HG03558 (cell line): Measurements from ENCODE around the gene TFEB.

Experiments used
- ATAC-seq: cut with Tn5 transposase; IDR thresholded peaks from one replicate; pipeline ENCODE4 v1.9.1; 2021; ENCODE audit warnings: moderate number of reproducible peaks; ENCODE audit not compliant: unreplicated experiment; ENCODE audit errors: extremely low read depth

TFEB gene

DNA sequence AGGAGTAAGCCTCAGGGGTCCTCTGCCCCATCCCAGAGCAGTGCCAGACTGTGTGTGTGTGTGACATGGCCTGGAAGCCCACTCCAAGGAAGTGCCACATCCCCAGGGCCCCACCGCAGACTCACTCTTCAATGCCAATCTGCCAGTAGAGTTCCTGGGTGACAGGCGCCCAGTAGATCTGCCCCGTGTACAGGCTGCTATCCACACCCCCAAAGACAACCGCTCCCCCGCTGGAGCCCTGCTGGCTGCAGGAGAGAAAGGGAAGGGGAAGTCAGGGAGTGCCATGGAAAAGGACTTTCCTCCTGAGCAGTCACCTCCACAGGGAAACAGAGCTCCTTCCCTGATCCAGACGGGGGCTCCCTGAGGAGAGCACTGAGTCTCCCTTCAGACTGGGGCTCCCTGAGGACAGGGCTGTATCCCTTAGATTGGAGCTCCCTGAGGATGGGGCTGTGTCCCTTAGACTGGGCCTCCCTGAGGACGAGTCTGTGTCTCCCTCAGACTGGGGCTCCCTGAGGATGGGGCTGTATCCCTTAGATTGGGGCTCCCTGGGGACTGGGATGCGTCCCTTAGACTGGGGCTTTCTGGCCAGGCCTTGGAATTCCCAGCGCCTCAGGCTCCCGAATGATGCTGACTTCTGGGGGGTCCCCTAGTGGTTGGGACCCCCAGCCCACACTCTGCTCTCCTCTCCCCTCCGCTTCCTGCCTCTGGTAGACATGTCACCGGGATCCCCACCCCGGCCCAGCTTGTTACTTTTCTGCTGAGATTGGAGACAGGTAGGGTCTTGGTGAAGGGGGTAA lies 5.2 kb upstream of the TFEB start:
- no peak for ATAC-seq

DNA sequence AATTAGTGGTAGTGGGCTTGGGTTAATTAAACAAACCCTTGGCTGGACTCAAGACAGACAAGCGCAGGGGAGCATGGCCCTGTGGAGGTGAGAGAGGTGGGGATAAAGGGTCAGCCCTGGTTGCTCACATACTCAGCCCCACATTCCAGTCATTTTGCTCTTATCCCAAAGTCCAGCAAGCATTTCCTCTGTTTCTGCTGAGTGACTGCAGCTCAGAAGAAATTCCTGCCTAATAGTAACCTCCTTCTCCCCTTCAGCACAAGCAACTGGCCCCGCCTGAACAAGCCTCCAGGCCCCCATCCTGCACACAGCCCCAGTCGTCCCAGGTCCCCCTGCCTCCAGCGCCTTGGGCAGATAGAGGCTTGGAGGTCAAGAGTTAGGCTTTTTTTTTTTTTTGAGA lies 3.6 kb upstream of the TFEB start:
- no peak for ATAC-seq

DNA sequence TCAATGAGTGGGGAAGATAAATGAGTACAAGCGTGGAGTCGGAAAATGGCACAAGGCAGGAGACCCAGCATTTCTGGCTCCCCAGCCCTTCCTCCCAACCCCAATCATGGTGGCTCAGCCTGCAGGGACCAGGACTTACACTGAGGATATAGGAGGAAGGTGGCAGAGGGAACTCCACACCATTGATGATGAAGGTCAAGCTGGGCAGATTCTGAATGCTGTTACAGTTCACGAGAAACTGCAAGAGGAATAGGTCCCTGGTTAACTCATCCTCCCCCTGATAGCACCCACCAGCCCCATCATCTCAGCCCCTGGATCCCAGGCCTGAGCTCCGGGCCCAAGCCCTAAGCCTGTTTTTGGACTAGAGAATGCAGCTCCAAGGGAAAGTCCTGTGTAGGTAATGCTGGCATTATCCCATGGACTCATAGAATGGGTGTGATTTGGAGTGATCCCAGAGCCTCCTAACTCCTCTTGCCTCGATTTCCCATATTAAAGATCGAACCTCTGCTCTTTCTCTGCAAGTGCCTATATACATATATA lies 2.3 kb upstream of the TFEB start:
- no peak for ATAC-seq

DNA sequence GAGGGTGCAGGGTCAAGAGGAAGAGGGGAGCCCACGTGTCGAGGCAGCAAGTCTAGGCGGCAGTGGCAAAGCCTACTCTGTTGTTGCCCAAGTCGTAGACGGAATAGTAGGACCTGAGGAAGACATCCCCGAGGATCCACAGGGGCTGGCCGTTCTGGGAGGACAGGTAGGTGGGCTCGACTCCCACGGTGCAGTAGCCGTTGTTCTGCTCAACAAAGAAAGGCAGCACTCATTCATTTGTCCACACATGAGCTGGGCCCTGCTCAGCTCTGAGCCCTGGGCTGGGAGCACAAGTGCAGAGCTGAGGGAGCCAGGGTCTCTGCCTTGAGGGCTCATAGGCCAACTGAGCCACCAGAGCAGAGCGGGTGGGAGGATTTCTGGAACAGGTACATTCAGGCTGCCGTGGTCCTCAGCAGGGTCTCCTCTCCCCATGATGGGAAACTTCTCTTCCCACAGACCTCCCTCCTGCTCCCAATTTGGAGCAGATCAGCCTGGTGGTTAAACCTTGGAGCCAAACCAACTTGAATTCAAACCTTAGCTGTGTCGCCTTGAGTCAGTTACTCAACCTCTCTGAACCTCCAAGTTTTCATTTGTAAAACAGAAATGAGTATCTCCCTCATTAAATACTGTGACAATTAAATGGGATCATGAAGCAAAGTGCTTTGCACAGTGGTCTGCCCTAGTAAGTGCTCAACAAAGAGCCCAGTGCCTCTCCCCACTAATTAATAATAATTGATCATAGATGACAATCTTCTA lies 1.6 kb upstream of the TFEB start:
- no peak for ATAC-seq

GRCh38 chr6:41736186-41736733 lies 852 bp upstream of the TFEB start:
- ATAC-seq: no peak

DNA sequence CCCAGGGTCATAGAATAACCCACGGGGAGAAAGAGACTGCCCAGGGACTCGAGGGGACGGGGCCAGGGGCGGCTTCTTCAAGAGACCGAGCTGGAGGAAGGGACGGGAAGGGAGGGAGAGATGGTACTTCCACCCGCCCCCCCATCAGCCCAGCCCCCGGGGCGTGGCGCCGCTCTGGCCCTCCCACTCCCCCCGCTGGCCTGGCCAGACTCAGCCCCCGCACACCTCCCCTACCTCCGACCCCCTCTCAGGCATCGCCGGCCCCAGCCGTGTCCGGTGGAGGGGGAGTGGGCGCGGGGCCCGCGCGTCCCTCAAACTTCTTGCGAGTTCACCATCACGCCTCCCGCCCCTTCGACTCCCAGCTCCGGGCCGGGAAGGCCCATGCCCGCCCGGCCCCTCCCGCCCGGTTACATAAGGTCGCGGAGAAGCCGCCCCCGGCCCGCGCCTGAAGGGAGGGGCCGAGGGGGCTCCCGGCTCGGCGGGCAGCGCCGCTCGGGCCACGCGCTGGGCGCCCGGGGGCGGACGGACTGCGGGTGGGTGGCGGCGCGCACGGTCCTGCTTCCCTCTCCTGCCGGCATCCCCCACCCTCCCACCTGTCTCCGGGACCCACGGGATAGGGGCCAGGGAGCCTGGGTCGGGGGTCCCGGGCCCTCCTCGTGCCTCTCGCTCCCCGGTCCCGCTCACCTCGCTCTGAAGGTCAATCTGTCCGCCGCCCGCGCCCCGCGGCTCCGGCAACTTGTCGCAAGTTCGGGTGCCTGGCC lies 562 bp downstream of the TFEB start:
- peak; percentile 5 for ATAC-seq

DNA sequence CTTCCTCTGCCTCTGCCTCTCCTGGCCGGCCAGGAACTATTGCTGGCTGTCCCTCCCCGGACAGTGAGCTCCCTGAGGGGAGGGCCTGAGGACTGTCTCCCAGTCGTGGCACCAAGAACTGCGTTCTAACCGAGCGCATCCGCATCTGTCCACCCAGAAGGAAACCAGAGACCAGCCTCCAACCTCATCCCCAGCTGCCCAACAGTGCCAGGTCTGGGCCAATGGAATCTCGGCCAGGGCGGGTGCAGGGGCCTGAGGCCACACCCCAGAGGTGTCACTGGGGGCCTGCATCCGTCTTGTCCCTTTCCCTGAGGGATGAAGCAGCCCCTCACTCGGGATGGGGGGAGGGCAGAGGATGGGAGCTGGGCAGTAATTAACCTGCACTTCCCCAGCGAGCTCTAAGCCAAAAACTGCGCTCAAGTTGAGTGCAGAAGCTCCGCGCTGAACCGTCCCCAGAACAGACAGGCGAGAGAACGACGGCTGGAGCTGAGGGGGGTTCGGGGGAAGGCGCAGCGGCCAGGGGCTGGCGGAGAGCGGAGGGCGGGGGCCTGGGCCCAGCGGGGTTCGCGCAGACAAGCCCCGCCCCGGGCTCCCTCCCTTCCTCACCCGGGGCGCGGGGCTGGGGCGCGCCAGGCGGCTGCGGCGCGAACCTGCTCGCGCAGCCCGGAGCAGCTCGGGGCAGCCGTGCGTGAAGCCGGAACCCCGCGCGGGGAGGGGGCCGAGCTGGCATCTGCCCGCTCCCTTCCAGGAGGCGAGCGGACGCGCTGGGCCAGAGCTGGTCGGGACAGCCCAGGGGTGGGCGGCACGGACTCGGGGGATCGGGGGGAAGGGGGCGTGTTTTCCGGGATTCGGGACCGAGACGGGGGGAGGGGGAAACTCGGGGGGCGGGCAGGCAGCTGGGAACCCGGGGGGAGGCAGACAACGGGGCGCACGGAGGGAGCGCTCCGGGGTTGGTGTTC lies 1.4 kb downstream of the TFEB start:
- ATAC-seq: no peak

GRCh38 chr6:41733360-41733706 lies 2.1 kb downstream of the TFEB start:
- ATAC-seq: no peak

DNA sequence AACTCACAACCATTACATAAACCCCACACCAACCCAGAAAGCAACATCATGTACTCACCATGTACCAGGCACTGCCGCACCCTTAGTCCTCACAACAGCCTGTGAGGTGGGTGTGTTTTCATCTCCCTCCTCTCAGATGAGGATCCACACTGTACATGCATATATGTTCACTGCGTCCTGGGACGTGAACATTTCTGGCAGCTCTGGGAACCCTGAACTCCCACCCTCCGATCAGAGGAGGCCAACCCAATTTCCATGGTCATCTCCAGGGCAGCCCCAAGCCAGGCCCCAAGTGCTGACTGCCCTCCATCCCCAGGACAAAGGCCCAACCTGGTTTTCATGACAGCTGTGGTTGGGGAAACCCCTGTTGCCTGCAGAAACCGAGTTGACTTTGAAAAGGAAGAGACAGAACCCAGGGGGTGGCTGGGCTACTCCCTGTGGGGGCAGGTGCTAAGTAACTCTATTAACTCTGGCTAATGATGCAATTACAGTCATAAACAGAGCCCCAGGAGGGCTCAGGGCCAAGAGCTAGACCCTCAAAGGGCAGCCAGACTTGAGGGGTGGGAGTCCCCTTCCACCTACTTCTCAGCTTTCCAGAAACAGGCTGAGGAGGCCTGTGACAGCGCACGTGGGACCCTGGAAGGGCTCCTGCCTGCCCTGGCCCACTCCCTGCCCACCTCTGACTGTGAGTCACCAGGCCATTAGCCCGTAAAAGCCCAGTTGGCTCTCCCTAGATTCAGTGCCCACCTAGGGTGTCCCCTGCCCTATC lies 2.6 kb downstream of the TFEB start:
- ATAC-seq: peak; percentile 26

- no peak for ATAC-seq
These were observed 3.3 kb downstream of the TFEB start for GRCh38 chr6:41732149-41732548.

- no peak for ATAC-seq
These were observed 3.8 kb downstream of the TFEB start for GRCh38 chr6:41731561-41732086.

- ATAC-seq: no peak
These were observed 4.6 kb downstream of the TFEB start for GRCh38 chr6:41730531-41731436.

GRCh38 chr6:41729624-41730023 lies 5.8 kb downstream of the TFEB start:
- no peak for ATAC-seq

DNA sequence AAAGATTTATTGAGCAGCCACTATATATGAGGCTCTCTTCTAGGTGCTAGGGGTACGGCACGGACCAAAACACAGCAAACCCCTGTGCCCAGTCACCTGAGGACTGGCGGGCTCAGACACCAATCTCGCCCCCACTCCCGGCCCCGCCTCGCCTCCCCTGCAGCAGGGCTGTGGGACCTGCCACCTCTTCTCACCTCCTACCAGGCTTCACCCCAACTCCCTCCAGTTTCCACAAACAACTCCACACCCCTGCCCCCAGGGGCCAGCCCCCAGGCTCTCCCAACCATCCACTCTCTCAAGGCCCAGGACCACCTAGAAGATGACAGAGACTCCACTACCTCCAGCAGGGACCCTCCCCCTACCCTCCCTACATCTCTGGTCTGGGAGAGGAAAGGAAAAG lies 6.5 kb downstream of the TFEB start:
- ATAC-seq: no peak

DNA sequence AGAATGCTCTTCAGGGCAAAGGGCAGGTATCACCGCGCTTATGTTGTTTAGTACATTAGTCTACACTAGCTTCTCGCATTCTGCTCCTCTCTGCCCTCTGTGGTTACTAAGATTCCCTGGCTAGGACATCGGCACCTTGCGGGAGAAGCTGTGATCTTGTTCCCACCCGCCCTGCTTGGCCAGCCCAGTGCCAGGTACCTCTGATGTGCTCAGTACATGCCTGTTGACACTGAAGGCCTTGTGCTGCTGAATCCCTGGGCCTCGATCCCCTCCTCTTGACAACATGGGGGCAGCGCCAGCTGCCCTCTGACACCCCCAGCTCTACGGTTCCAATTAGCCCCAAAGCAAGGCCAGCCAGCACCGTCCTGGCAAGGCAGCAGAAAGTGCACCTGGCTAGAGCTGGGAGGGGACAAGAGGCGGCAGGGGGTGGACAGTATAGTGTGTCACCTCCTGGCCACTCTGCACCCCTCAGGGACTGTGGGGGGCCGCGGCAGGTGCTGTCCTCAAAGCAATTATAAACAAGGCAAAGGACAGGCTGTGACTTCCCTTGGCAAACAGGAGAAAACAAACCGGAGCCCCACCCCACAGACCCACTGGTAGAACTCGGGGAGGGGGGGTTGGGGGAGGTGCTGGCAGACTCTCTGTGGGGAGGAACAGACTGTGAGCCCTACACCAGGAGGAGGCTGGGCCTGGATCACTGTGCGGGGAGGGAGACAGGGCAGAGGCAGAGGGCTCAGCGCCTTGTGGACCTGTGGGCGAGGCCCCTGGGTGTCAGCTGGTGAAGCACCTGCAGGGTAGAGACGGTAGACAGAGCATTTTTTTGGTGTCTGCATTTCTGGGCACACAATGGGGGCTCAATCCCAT lies 7.1 kb downstream of the TFEB start:
- no peak for ATAC-seq

DNA sequence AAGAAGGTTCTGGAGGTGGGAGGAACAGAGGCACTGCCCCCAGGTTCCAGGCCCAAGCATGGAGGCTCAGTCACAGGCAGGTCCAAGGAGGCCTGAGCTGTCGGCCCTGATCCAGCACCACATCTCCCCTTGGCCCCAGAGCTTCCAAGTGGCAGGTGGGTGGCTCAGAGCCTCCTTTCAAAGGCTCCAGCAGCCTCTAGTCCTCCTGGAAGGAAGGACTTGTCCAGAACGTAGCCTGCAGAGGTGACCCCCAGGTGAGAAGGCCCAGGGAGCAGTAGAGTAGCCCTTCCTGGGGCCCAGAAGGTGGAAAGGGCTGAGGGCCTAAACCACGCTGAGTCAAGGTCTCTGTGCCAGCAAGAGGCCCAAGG lies 7.7 kb downstream of the TFEB start:
- ATAC-seq: no peak

DNA sequence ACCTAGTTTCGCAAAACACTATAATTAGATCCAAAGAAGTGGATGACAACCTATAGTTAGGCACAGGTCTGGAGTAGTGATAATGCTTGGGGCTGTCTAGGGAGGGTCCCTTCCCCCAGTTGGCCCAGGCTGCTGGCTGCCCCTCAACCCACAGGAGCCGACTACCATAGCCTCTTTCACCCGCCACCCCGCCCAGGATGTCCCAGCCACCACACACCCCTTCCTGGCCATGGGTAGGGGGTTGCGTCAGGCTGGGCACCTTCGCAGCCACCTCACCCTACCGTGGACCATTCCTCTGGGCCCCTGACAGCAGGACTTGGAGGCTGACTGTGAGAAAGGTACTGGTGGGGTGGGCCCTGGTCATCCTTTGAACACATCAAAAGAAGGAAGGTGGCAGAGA lies 8.5 kb downstream of the TFEB start:
- ATAC-seq: no peak
